Measurements from ENCODE around the gene POU6F2.

The POU6F2 gene

DNA sequence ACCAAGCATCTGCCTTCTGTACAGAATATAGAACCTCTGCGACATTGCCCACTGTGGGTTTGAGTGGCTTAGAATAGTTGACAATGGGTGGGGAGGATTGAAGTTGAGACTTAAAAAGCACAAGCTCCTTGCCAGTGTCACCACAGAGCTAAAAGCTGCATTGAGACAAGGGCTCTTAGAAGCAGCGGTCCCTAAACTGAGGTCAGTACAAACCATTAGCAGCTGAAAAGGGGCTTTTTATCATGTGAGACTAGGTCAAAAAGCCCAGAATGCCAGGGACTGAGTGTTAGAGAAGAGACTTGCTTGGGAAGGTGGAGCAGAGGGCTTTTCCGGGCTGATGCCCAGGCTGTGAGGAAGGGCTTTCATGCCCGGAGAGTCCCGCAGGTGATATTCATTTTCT is 91.3 kb downstream of the POU6F2 start:
- no peak for DNase-seq (ENCODE audit: low read depth in 1 of 2, low spot score in 1 of 2)

DNA sequence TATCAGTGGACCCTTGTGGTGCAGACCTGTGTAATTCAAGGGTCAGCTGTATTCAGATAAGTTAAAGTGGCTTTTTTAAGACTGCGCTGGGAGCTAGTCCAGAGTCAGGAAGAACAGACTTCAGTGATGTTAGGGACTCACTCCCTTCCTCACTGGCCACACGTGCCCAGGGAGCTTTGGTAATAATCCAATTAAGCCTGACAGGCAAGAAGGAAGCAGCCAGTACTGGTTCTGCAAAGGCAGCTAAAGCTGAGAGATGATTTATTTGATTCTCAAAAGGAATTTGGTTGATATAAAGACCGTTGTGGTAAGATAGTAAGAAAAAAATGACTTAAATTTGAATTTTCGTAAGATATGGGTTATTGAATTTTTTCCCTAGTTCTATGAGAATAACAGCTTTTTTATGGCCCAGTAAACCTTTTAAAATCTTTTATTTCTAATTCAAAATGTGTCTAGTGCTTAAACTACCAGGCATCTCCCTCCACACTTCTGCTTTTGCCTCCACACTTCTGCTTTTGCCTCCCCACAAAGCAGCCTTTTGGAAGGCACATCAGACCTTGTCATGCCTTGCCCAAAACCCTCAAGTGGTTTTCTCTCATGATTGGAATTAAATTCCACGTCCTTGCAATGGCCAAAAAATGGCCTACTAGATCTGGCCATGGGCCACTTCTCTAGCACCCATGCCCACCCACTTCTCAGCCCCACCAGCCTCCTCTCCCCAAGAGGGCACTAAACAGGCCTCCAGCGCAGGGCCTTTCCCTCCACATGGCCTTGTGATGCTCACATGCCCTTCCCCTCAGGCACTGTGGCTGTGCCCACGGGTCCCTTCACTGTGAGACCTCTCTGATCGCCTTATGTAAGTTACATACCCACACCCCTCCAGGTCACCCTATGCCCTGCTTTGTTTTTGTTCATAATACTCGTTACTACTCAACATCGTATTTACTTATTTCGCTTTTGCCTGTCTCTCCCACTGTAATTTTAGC is 92.5 kb downstream of the POU6F2 start:
- DNase-seq (ENCODE audit: low read depth in 1 of 2, low spot score in 1 of 2), result no peak

- no peak for DNase-seq (ENCODE audit: low read depth in 1 of 2, low spot score in 1 of 2)
These were observed 93.4 kb downstream of the POU6F2 start for GRCh38 chr7:39071116-39071515.

- DNase-seq (ENCODE audit: low read depth in 1 of 2, low spot score in 1 of 2), result no peak
These were observed 95.7 kb downstream of the POU6F2 start for GRCh38 chr7:39073432-39073831.

DNA sequence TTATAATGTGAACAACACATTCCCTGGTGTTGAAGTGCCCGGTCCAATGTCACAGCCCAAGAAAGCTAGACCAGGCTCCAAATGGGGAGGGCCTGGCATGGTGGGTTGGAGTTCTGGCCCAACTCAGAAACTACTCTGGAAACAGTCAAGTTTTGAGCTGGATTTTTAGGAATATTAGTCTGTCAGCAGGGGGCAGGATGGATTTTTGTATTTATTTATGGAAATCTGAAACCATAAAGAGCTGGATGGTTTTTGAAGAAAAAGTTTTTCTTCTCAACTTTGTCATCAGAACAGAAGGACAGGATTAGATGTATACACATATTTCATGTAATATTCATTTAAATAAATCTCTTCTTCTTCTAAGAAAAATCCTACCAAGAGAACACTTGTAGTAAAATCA is 97.5 kb downstream of the POU6F2 start:
- DNase-seq (ENCODE audit: low read depth in 1 of 2, low spot score in 1 of 2), result no peak

- no peak for DNase-seq (ENCODE audit: low read depth in 1 of 2, low spot score in 1 of 2)
These were observed 106.1 kb downstream of the POU6F2 start for GRCh38 chr7:39083781-39084180.

GRCh38 chr7:39084349-39084748 is 106.6 kb downstream of the POU6F2 start:
- no peak for DNase-seq (ENCODE audit: low read depth in 1 of 2, low spot score in 1 of 2)

DNA sequence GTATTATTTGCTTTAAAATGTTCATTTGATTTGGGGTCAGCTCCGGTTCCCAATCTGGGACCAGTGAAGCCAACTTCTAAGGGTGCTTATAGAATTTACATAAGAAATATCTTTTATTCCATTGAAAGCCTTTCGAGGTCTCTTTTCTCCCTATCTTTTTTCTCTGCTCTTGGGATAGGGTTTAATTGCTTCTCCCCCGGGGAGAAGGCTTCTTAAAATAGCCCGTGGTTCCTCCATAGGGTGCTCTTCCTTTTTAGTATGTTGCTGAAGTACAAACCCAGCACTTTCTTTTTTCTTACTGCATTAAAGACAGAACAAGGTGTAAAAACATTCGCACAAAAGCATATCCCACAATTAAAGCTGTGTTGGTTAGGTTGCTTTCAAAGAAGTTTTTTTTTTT is 107.5 kb downstream of the POU6F2 start:
- no peak for DNase-seq (ENCODE audit: low read depth in 1 of 2, low spot score in 1 of 2)

DNA sequence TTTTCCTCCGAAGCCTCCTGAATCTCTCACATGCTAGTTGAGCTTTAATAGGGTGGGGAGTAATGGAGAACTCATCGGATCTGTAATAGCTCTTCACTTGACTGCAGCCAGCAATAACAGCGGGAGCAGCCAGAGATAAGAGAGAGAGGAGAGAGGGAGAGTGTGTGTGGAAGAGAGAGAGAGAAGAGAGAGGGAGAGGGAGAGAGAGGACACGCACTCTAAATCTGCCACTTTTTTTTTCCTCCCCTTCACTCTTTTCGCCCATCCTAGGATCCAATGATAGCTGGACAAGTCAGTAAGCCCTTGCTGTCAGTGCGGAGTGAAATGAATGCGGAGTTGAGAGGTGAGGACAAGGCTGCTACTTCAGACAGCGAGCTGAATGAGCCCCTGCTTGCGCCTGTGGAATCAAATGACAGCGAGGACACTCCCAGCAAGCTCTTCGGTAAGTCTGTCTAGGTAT is 107.9 kb downstream of the POU6F2 start:
- DNase-seq (ENCODE audit: low read depth in 1 of 2, low spot score in 1 of 2), result no peak

DNA sequence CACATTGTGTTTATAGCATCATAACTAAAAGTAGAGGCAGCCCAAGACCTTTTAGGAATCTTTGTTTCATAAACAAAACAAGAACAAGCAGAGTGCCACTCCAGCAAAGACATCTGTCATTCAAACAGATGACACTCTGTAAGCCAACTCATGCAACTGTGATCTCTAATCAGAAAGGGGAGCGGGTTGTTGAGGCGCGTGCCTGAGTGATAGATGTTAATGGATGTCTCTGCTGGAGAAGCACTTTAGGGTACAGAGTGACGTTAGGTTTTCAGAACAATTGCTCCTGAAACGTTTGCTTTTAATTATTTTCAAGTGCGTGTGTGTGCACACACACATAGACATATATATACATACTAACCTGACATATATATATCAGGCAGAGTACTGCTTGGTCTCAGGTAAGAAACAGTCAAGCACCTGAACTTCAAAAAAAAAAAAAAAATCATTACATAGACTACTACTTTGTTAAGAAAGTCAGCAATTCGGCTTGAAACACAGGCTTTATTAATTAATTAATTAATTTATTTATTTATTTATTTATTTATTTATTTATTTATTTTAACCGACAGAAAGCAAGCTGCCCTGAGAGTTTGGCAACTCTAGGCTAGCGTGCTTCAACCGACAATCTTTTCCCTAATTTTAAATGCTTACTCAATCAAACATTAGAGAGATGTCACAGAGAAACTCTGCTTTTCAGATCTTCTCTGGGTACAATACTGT is 109.1 kb downstream of the POU6F2 start:
- no peak for DNase-seq (ENCODE audit: low read depth in 1 of 2, low spot score in 1 of 2)

DNA sequence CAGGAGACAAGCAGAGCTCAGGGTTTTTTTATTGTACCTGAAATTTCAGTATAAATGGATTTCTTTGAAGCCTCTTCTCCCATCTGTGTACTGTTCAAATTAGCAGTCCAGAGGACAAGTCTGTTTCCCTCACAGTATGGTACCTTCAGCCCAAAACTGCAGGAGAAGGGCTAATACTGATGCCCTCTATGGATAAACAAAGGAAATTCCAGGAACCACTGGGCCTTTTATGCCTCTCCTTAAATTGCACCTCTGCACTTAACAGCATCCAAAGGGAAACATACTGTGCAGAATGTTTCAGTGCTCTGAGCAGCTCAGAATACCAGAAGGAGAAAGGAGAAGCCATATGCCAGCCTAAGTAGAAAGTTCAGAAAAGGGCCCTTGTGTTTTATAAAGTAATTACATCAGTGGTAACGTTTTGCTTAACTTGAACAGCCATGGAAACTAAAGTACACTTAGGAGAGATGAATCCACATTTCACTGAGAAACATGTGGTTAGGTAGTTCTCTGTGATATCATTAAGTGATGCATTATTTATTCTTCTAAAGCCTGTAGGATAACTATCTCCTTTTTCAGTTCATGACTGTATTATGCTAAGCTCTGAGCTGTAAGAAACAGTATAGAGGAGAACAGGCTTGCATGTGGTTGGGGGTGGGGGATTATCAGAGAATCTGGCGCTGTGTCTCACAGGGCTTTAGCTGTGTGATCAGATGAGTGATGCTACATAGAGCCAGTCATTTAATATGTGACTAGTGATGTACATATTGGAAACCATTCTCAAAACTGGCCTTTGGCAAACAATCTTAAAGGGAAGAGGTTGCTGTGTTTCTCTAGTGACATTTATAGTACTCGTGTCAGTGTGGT is 111.3 kb downstream of the POU6F2 start:
- DNase-seq (ENCODE audit: low read depth in 1 of 2, low spot score in 1 of 2), result no peak

DNA sequence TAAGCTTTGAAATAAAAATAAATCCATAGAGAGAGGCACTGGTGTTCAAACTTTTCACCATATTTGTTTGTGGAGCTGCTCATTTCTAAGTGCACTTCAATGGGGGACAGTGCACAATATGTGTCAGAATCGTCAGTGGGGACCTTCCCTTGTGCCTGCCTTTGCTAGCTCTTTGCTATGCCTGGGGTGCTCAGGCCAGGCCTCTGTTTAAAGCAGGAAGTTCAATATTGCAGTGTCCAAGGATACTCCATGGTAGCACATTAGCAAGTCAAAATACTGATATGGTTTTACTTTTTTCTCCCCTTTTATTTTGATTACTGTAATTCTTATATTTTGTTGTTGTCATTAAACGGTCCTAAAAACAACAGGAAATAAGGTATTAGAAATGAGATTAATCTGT is 113.4 kb downstream of the POU6F2 start:
- no peak for DNase-seq (ENCODE audit: low read depth in 1 of 2, low spot score in 1 of 2)

- no peak for DNase-seq (ENCODE audit: low read depth in 1 of 2, low spot score in 1 of 2)
These were observed 114.1 kb downstream of the POU6F2 start for GRCh38 chr7:39091774-39092173.

DNA sequence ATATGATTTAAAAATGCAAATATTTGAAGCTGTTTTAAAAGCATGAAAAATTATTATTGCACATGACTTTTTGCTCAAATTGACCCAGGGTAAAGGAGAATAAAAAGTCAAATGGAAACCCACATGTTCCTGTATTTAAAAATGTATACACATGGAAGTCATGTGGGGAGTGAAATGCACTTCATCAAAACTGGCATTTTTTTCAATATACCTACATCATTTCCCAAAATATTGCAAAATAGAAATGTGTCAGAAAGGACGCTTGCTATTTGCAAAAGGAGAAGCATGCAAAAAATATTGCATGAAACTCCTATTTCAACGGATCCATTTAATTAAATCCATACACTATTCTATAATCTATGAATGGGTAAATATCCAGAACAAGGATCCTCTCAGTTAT is 117.0 kb downstream of the POU6F2 start:
- no peak for DNase-seq (ENCODE audit: low read depth in 1 of 2, low spot score in 1 of 2)

- DNase-seq (ENCODE audit: low read depth in 1 of 2, low spot score in 1 of 2), result no peak
These were observed 118.3 kb downstream of the POU6F2 start for GRCh38 chr7:39095875-39096619.

- DNase-seq (ENCODE audit: low read depth in 1 of 2, low spot score in 1 of 2), result no peak
These were observed 120.8 kb downstream of the POU6F2 start for GRCh38 chr7:39098506-39098905.

GRCh38 chr7:39099146-39099545 is 121.4 kb downstream of the POU6F2 start:
- DNase-seq (ENCODE audit: low read depth in 1 of 2, low spot score in 1 of 2), result no peak

- no peak for DNase-seq (ENCODE audit: low read depth in 1 of 2, low spot score in 1 of 2)
These were observed 122.6 kb downstream of the POU6F2 start for GRCh38 chr7:39100270-39100669.

DNA sequence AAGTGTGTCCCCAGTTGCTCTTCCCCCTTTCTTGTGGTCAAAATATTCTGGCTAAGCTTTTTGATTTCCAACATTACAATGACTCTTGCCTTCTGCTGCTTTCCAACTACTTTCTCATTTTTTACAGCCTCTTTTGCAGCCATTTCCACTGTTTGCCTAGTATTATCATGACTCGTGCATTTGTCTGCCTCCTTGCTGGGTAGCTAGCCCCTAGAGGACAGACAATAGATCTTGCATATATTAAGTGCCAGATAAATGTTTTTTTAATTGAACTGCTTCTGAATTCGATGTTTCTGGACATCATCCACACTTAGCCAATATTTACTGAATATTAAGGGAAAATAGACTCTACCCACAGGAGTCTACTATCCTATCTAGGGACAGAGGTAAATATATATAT is 124.5 kb downstream of the POU6F2 start:
- no peak for DNase-seq (ENCODE audit: low read depth in 1 of 2, low spot score in 1 of 2)

DNA sequence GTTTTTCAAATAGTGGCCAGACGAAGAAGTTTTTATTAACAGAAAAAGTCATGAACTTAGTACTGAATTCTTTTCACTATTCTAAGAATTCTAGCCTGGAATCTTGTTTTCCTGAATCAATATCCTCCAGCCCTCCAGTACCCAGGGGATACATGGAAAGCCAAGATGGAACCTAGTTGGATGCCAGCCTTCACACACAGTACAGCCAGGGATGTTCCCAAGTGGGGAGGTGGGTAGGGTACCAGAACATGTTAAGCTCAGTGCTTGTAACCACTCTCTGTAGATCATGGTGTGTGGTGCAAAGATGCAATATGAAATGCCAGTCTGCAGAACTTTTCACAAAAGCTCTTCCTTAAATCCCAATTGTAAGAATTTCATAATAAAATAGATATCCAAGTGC is 128.0 kb downstream of the POU6F2 start:
- DNase-seq (ENCODE audit: low read depth in 1 of 2, low spot score in 1 of 2), result no peak

DNA sequence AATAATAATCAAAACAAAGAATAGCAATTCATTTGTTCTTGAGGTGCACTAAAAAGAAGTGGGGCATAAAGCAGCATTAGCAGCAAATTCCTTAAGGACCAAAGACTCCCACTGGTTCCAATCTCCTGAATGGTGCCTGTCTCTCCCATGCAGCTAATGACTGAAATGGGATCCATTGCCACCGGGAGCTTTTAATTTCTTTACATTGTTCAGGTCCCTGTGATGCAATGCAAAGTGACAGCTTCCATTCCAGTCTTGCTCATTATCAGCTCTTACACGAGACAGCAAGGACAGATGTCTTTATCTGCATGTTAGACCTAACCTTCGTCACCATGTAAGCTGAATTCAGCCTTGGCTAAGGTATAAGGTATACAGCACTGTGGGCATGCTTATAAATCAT is 148.1 kb downstream of the POU6F2 start:
- no peak for DNase-seq (ENCODE audit: low read depth in 1 of 2, low spot score in 1 of 2)
